Naive thymus-derived CD4-positive, alpha-beta T cell (primary cell): Measurements from ENCODE around the gene ADAMTS13. TPM values are rescaled to one million over a fixed set of nuclear protein-coding genes. Genes with fewer than 3 reads are reported as not detected.
A peak's percentile ranks its signal among the peaks of the same experiment; 100 is the strongest.

Source experiments
- ATAC-seq: fragments of 150-1000 bp; cut with Tn5 transposase; 2 replicates; pipeline ENCODE4 v1.10.0; 2021; ENCODE audit warnings: mild to moderate bottlenecking, moderate library complexity
- CTCF ChIA-PET: fragments of 350-600 bp; sonication (Branson Sonifier 250); formaldehyde crosslinking; loops from one replicate; lab custom pipeline; 2021; ENCODE audit warnings: antibody characterized with exemption; lab: Charles Lee
- POLR2A ChIA-PET: fragments of 350-600 bp; sonication (Branson Sonifier 250); formaldehyde crosslinking; loops from one replicate; lab custom pipeline; 2021; ENCODE audit warnings: antibody characterized with exemption, inconsistent platforms; lab: Charles Lee
- DNase-seq, 9 donors: peaks; one replicate each; pipeline versions ENCODE4 v3.0.0 to v3.0.0-alpha.2; 2020 to 2022; ENCODE audit warnings: mixed read lengths in 1 of 9
- H3K27ac ChIP-seq: one replicate; pipeline ENCODE4 v1.7.0; 2013; ENCODE audit warnings: mild to moderate bottlenecking, low read depth, low read length, moderate library complexity
- H3K27me3 ChIP-seq, 2 donors: one replicate each; pipeline ENCODE4 v1.7.0; 2013; ENCODE audit warnings: low read length in 2 of 2, mild to moderate bottlenecking in 2 of 2, moderate library complexity in 2 of 2; ENCODE audit not compliant: control insufficient read depth in 2 of 2, insufficient read depth in 2 of 2
- H3K36me3 ChIP-seq, 3 experiments: 1 replicate in 2 of 3; 2 replicates in 1 of 3; pipeline ENCODE4 v1.7.0; 2013; ENCODE audit warnings: low read length in 3 of 3, mild to moderate bottlenecking in 3 of 3, moderate library complexity in 1 of 3; ENCODE audit not compliant: insufficient read depth in 3 of 3, control insufficient read depth in 2 of 3
- H3K4me1 ChIP-seq, 2 donors: one replicate each; pipeline ENCODE4 v1.7.0; 2013; ENCODE audit warnings: low read length in 2 of 2, mild to moderate bottlenecking in 2 of 2, moderate library complexity in 1 of 2; ENCODE audit not compliant: control insufficient read depth in 2 of 2, insufficient read depth in 2 of 2
- H3K4me3 ChIP-seq: 2 replicates; pipeline ENCODE4 v1.7.0; 2013; ENCODE audit warnings: mild to moderate bottlenecking, low read length
- H3K9me3 ChIP-seq, 3 experiments: 1 replicate in 2 of 3; 2 replicates in 1 of 3; pipeline ENCODE4 v1.7.0; 2013; ENCODE audit warnings: low read length in 3 of 3; ENCODE audit not compliant: control insufficient read depth in 2 of 3
- H3K27ac Mint-ChIP-seq, 9 donors: one replicate each; pipeline ENCODE4 v1.8.0; 2020 to 2022; ENCODE audit warnings: mixed read lengths in 9 of 9, mild to moderate bottlenecking in 8 of 9, moderate library complexity in 5 of 9, inconsistent platforms in 2 of 9
- H3K27me3 Mint-ChIP-seq, 5 donors: one replicate each; pipeline ENCODE4 v1.8.0; 2021 to 2022; ENCODE audit warnings: mixed read lengths in 5 of 5, mild to moderate bottlenecking in 1 of 5
- H3K36me3 Mint-ChIP-seq, 5 donors: one replicate each; pipeline ENCODE4 v1.8.0; 2020 to 2022; ENCODE audit warnings: mixed read lengths in 5 of 5, mild to moderate bottlenecking in 3 of 5, inconsistent platforms in 1 of 5
- H3K4me1 Mint-ChIP-seq, 7 donors: one replicate each; pipeline ENCODE4 v1.8.0; 2020 to 2022; ENCODE audit warnings: mixed read lengths in 7 of 7, mild to moderate bottlenecking in 3 of 7, inconsistent platforms in 1 of 7
- H3K4me3 Mint-ChIP-seq, 10 donors: one replicate each; pipeline ENCODE4 v1.8.0; 2020 to 2022; ENCODE audit warnings: mild to moderate bottlenecking in 10 of 10, mixed read lengths in 10 of 10, moderate library complexity in 6 of 10, inconsistent platforms in 2 of 10
- H3K9me3 Mint-ChIP-seq, 11 donors: one replicate each; pipeline ENCODE4 v1.8.0; 2020 to 2022; ENCODE audit warnings: mixed read lengths in 11 of 11, mild to moderate bottlenecking in 4 of 11, inconsistent platforms in 1 of 11, moderate library complexity in 1 of 11
- intact Hi-C, 2 donors: fragments of 100-400 bp; cut with micrococcal nuclease; formaldehyde crosslinking; loops; one replicate each; pipeline ENCODE4 v1.15.1; 2023
- polyA plus RNA-seq, 2 donors: library from polyadenylated mRNA; unstranded; fragments of 300-500 nt; fragmentation: Illumina TruSeq; gene quantifications; one replicate each; pipeline ENCODE4 v1.2.3, GENCODE V29; 2021
- total RNA-seq, 6 experiments: library from RNA in 5 of 6; stranded (reverse) in 5 of 6; gene quantifications; 1 replicate in 5 of 6; 2 replicates in 1 of 6; pipeline ENCODE4 v1.2.3 and lab custom pipeline; 2021 to 2026

ADAMTS13 gene
- total and polyA plus RNA-seq, 7 experiments from 2014 or later: 0.07 to 3.1 (median 2.4) TPM

GRCh38 chr9:133488686-133489252 is 66.6 kb downstream of the ADAMTS13 start:
- no peaks in the 10 kb centered on the region for H3K36me3 Mint-ChIP-seq
- peak overlapping the region in 1 of 9 donors; percentile 68 for H3K27ac Mint-ChIP-seq
- peak overlapping the region in 1 of 10 donors; percentile 12 for H3K4me3 Mint-ChIP-seq
- Histone ChIP-seq H3K27ac (no peak overlapping the region), H3K4me3 (no peak overlapping the region), H3K4me1 (peaks cover 3 to 5% of the 10 kb centered on the region in 2 donors), H3K36me3 (no peaks in the 10 kb centered on the region), H3K27me3 (no peaks in the 10 kb centered on the region), H3K9me3 (no peaks in the 10 kb centered on the region)
- H3K4me1 Mint-ChIP-seq: peaks cover 0 to 7% (median 6%) of the 10 kb centered on the region in 7 donors
- intact Hi-C loops: loop anchor here in 1 of 2 donors (5.0 kb wide), 1 partner anchor 251 kb away; no protein-coding TSS in a partner anchor
- no peak for DNase-seq
- ATAC-seq: no peak
- H3K27me3 Mint-ChIP-seq: no peaks in the 10 kb centered on the region
- POLR2A ChIA-PET: interaction anchor here (0.5 kb wide), 1 partner anchor 712 kb away, joined by 3 read pairs; no protein-coding TSS in a partner anchor
- no peaks in the 10 kb centered on the region for H3K9me3 Mint-ChIP-seq
- CTCF ChIA-PET: interaction anchor here (1.1 to 1.6 kb wide), 2 partner anchors 10 to 20 kb away, joined by 3 to 5 read pairs; no protein-coding TSS in a partner anchor

- H3K9me3 Mint-ChIP-seq: no peaks in the 10 kb centered on the region
- no peaks in the 10 kb centered on the region for H3K27me3 Mint-ChIP-seq
- no peaks in the 10 kb centered on the region for H3K36me3 Mint-ChIP-seq
Observed at GRCh38 chr9:133489253-133490190, 67.4 kb downstream of the ADAMTS13 start.

GRCh38 chr9:133490201-133490681 is 68.1 kb downstream of the ADAMTS13 start:
- H3K4me1 ChIP-seq: peaks cover 3 to 5% of the 10 kb centered on the region in 2 donors
- intact Hi-C loops: no loop called here
- no peaks in the 10 kb centered on the region for H3K27me3 ChIP-seq
- H3K4me3 Mint-ChIP-seq: no peak overlapping the region
- no peak overlapping the region for H3K27ac Mint-ChIP-seq
- no peaks in the 10 kb centered on the region for H3K27me3 Mint-ChIP-seq
- no peaks in the 10 kb centered on the region for H3K9me3 ChIP-seq
- ATAC-seq (no peak), DNase-seq (no peak)
- H3K4me1 Mint-ChIP-seq: peaks cover 0 to 7% (median 6%) of the 10 kb centered on the region in 7 donors
- H3K27ac ChIP-seq: no peak overlapping the region
- no peaks in the 10 kb centered on the region for H3K36me3 ChIP-seq
- H3K9me3 Mint-ChIP-seq: no peaks in the 10 kb centered on the region
- ChIA-PET POLR2A (no interaction called here), CTCF (interaction anchor here (0.6 kb wide), 1 partner anchor 205 kb away, joined by 4 read pairs; no protein-coding TSS in a partner anchor)
- no peak overlapping the region for H3K4me3 ChIP-seq
- H3K36me3 Mint-ChIP-seq: no peaks in the 10 kb centered on the region

More at GRCh38 chr9:133489253-133490190, 67.4 kb downstream of the ADAMTS13 start:
- ChIA-PET POLR2A (no interaction called here), CTCF (interaction anchor here (1.1 to 1.6 kb wide), 2 partner anchors 10 to 20 kb away, joined by 3 to 5 read pairs; no protein-coding TSS in a partner anchor)
- Histone ChIP-seq H3K4me1 (peaks cover 3 to 5% of the 10 kb centered on the region in 2 donors), H3K36me3 (no peaks in the 10 kb centered on the region), H3K9me3 (no peaks in the 10 kb centered on the region), H3K27ac (no peak overlapping the region), H3K27me3 (no peaks in the 10 kb centered on the region), H3K4me3 (no peak overlapping the region)
- ATAC-seq (no peak), DNase-seq (no peak)
- Mint-ChIP-seq H3K27ac (peak overlapping the region in 1 of 9 donors; percentile 68), H3K4me3 (peak overlapping the region in 1 of 10 donors; percentile 21), H3K4me1 (peaks cover 0 to 7% (median 6%) of the 10 kb centered on the region in 7 donors)
- intact Hi-C loops: loop anchor here in 1 of 2 donors (5.0 kb wide), 1 partner anchor 252 kb away; no protein-coding TSS in a partner anchor

GRCh38 chr9:133490865-133491655 is 68.9 kb downstream of the ADAMTS13 start:
- Mint-ChIP-seq H3K27ac (no peak overlapping the region), H3K36me3 (no peaks in the 10 kb centered on the region), H3K27me3 (no peaks in the 10 kb centered on the region), H3K9me3 (no peaks in the 10 kb centered on the region), H3K4me1 (peaks cover 0 to 6% (median 4%) of the 10 kb centered on the region in 7 donors), H3K4me3 (no peak overlapping the region)
- Histone ChIP-seq H3K4me3 (no peak overlapping the region), H3K27ac (no peak overlapping the region), H3K4me1 (peaks cover 2 to 3% of the 10 kb centered on the region in 2 donors), H3K27me3 (no peaks in the 10 kb centered on the region), H3K36me3 (no peaks in the 10 kb centered on the region), H3K9me3 (no peaks in the 10 kb centered on the region)
- POLR2A ChIA-PET: no interaction called here
- intact Hi-C loops: no loop called here
- DNase-seq (no peak), ATAC-seq (no peak)
- CTCF ChIA-PET: interaction anchor here (0.6 kb wide), 1 partner anchor 205 kb away, joined by 4 read pairs; no protein-coding TSS in a partner anchor

GRCh38 chr9:133491656-133491925 is 69.4 kb downstream of the ADAMTS13 start:
- ChIA-PET POLR2A (no interaction called here), CTCF (no interaction called here)
- H3K9me3 Mint-ChIP-seq: no peaks in the 10 kb centered on the region
- no peak for DNase-seq
- ATAC-seq: no peak
- no peak overlapping the region for H3K27ac Mint-ChIP-seq
- no peaks in the 10 kb centered on the region for H3K27me3 Mint-ChIP-seq
- H3K36me3 Mint-ChIP-seq: no peaks in the 10 kb centered on the region
- peaks cover 0 to under 1% (median 0%) of the 10 kb centered on the region in 7 donors for H3K4me1 Mint-ChIP-seq
- no peak overlapping the region for H3K27ac ChIP-seq
- no peaks in the 10 kb centered on the region for H3K36me3 ChIP-seq
- intact Hi-C loops: no loop called here
- H3K4me3 Mint-ChIP-seq: no peak overlapping the region
- no peaks in the 10 kb centered on the region for H3K27me3 ChIP-seq
- H3K9me3 ChIP-seq: no peaks in the 10 kb centered on the region
- no peaks in the 10 kb centered on the region for H3K4me1 ChIP-seq
- no peak overlapping the region for H3K4me3 ChIP-seq
